HepG2 (cell line): ENCODE results near the gene NPW. TPM values are rescaled to one million over a fixed set of nuclear protein-coding genes. Genes with fewer than 3 reads are reported as not detected.

Experiments
- ELF4 ChIP-seq: sonication (generic); formaldehyde crosslinking; IDR thresholded peaks from 2 replicates; pipeline ENCODE4 v1.5.0; 2020; ENCODE audit warnings: missing genetic modification reagents, mild to moderate bottlenecking, moderate library complexity, borderline replicate concordance
- KAT7 ChIP-seq: IDR thresholded peaks from 2 replicates; pipeline ENCODE4 v1.6.1; 2018; ENCODE audit warnings: borderline replicate concordance, missing compliant biosample characterization
- MLLT10 ChIP-seq: sonication (generic); formaldehyde crosslinking; IDR thresholded peaks from 2 replicates; pipeline ENCODE4 v1.4.0; 2020; ENCODE audit warnings: missing genetic modification reagents
- MXI1 ChIP-seq: IDR thresholded peaks from 3 replicates; pipeline ENCODE4 v1.6.1; 2012; ENCODE audit warnings: low read depth, low read length, inconsistent platforms, borderline replicate concordance
- PPARG ChIP-seq: conservative IDR thresholded peaks from 2 replicates; pipeline ENCODE4 v1.6.1; 2016; ENCODE audit warnings: missing biosample characterization, missing genetic modification reagents
- REPIN1 ChIP-seq: sonication (generic); formaldehyde crosslinking; IDR thresholded peaks from 2 replicates; pipeline ENCODE4 v1.8.0; 2022; ENCODE audit warnings: missing genetic modification reagents, low read depth, mild to moderate bottlenecking, borderline replicate concordance
- SNAPC4 ChIP-seq: sonication (generic); formaldehyde crosslinking; IDR thresholded peaks from 2 replicates; pipeline ENCODE4 v1.4.0; 2020; ENCODE audit warnings: mild to moderate bottlenecking, missing genetic modification reagents
- TAF15 ChIP-seq: fragments of 200-400 bp; formaldehyde crosslinking; IDR thresholded peaks from one replicate; pipeline ENCODE4 v1.6.1; 2018; ENCODE audit warnings: mild to moderate bottlenecking, low read depth, low read length; ENCODE audit not compliant: poor library complexity, severe bottlenecking
- TBX2 ChIP-seq: sonication (generic); formaldehyde crosslinking; IDR thresholded peaks from 2 replicates; pipeline ENCODE4 v1.5.0; 2020; ENCODE audit warnings: missing genetic modification reagents, mild to moderate bottlenecking, borderline replicate concordance
- TCF12 ChIP-seq, 2 experiments: fragments of 450-650 bp in 1 of 2; sonication (generic) in 1 of 2; formaldehyde crosslinking in 1 of 2; IDR thresholded peaks; 2 replicates each; pipeline versions ENCODE4 v1.6.1 to v1.8.0; 2017 to 2022; ENCODE audit warnings: antibody characterized with exemption in 1 of 2, mild to moderate bottlenecking in 1 of 2, missing genetic modification reagents in 1 of 2, moderate library complexity in 1 of 2
- TERF1 ChIP-seq: sonication (generic); formaldehyde crosslinking; IDR thresholded peaks from 2 replicates; pipeline ENCODE4 v1.8.0; 2022; ENCODE audit warnings: mild to moderate bottlenecking, missing genetic modification reagents, moderate library complexity
- UBTF ChIP-seq: sonication (generic); formaldehyde crosslinking; IDR thresholded peaks from 2 replicates; pipeline ENCODE4 v1.4.0; 2020; ENCODE audit warnings: mild to moderate bottlenecking, missing genetic modification reagents
- ZBTB20 ChIP-seq: sonication (generic); formaldehyde crosslinking; IDR thresholded peaks from 2 replicates; pipeline ENCODE4 v1.8.1; 2023; ENCODE audit warnings: missing genetic modification reagents, low read depth, mild to moderate bottlenecking, borderline replicate concordance
- ZMAT3 ChIP-seq: sonication (generic); formaldehyde crosslinking; conservative IDR thresholded peaks from 2 replicates; pipeline ENCODE4 v1.7.0; 2021; ENCODE audit warnings: missing genetic modification reagents
- ZNF10 ChIP-seq: sonication (generic); formaldehyde crosslinking; IDR thresholded peaks from 2 replicates; pipeline ENCODE4 v1.4.0; 2020; ENCODE audit warnings: mild to moderate bottlenecking, low read depth, missing genetic modification reagents, borderline replicate concordance
- ZNF225 ChIP-seq: sonication (generic); formaldehyde crosslinking; IDR thresholded peaks from 2 replicates; pipeline ENCODE4 v1.4.0; 2020; ENCODE audit warnings: mild to moderate bottlenecking, missing genetic modification reagents
- ZNF616 ChIP-seq: sonication (generic); formaldehyde crosslinking; IDR thresholded peaks from 2 replicates; pipeline ENCODE4 v1.5.0; 2020; ENCODE audit warnings: low read depth, mild to moderate bottlenecking, missing genetic modification reagents
- ZNF749 ChIP-seq: sonication (generic); formaldehyde crosslinking; IDR thresholded peaks from 2 replicates; pipeline ENCODE4 v1.8.0; 2022; ENCODE audit warnings: mild to moderate bottlenecking, missing genetic modification reagents, moderate library complexity, borderline replicate concordance
- ZNF792 ChIP-seq: IDR thresholded peaks from 2 replicates; pipeline ENCODE4 v1.6.1; 2016
- ZSCAN12 ChIP-seq: sonication (generic); formaldehyde crosslinking; IDR thresholded peaks from 2 replicates; pipeline ENCODE4 v1.9.0; 2021; ENCODE audit warnings: mild to moderate bottlenecking, missing genetic modification reagents
- polyA plus RNA-seq, 8 experiments: library from polyadenylated mRNA; depleted of rRNA in 3 of 8; stranded (reverse) in 7 of 8; unstranded in 1 of 8; fragments of >200 nt; fragmentation: Illumina TruSeq in 4 of 8; extraction: Trizol in 4 of 8; gene quantifications; 2 replicates each; pipeline versions ENCODE4 v1.2.1 to v1.2.3, GENCODE V29; 2011 to 2016; ENCODE audit warnings: low read depth in 4 of 8, missing spikeins in 1 of 8, mixed read lengths in 1 of 8; ENCODE audit not compliant: insufficient read depth in 1 of 8
- total RNA-seq, 5 experiments: library from RNA; depleted of rRNA; stranded (reverse); fragments of >200 nt; fragmentation: Illumina TruSeq; extraction: Trizol; gene quantifications; 2 replicates each; pipeline ENCODE4 v1.2.3, GENCODE V29; 2016; ENCODE audit warnings: low read depth in 1 of 5

NPW gene
- total and polyA plus RNA-seq, 2 of the 13 experiments (the other 11 are each of a cell fraction or from before 2014, with no cell fraction given): 0.24 to 0.97 TPM

- no peak for TF ChIP-seq SNAPC4
- TF ChIP-seq UBTF (CRISPR knock-in tag): peak; percentile 63; the same call in 1 of the 2 replicates
- 0 out of 2 replicates have a peak, but pooled peaks have one; percentile 34 for TF ChIP-seq ZNF792
- no peak for TF ChIP-seq PPARG (CRISPR knock-in tag)
- no peak; the same call in 2 of the 3 replicates for TF ChIP-seq MXI1
- TF ChIP-seq ZNF225: no peak
- no peak for TF ChIP-seq ZNF10
- TF ChIP-seq ZMAT3: 0 out of 2 replicates have a peak, but pooled peaks have one; percentile 46
- TF ChIP-seq TERF1 (CRISPR knock-in tag): no peak
- no peak for TF ChIP-seq MLLT10
- TF ChIP-seq ZNF616: no peak
- TF ChIP-seq REPIN1 (CRISPR knock-in tag): 0 out of 2 replicates have a peak, but pooled peaks have one; percentile 52
- TF ChIP-seq ELF4 (CRISPR knock-in tag): no peak
- no peak; the same call in 1 of the 2 replicates for TF ChIP-seq TBX2 (CRISPR knock-in tag)
- TF ChIP-seq TAF15: no peak
- no peak for TF ChIP-seq TCF12 (IDR thresholded peaks at IDR 0.05)
- TF ChIP-seq TCF12 (CRISPR knock-in tag; IDR thresholded peaks at IDR 0.05): no peak
- TF ChIP-seq ZSCAN12 (CRISPR knock-in tag): no peak
- TF ChIP-seq ZBTB20 (CRISPR knock-in tag): no peak
- no peak for TF ChIP-seq KAT7
- no peak for TF ChIP-seq ZNF749
These were observed 13.7 kb downstream of the NPW start (continued) for GRCh38 chr16:2033057-2033908.
